Neural progenitor cell (in vitro differentiated cells): Measurements from ENCODE around the gene RHBDD3.

Experiments
- EZH2 ChIP-seq: fragments of 200-600 bp; sonication (generic); IDR thresholded peaks from 2 replicates; pipeline ENCODE4 v1.6.1; 2017; ENCODE audit warnings: antibody characterized with exemption, mild to moderate bottlenecking, moderate library complexity
- EZH2phosphoT487 ChIP-seq: fragments of 200-600 bp; sonication (generic); IDR thresholded peaks from 2 replicates; pipeline ENCODE4 v1.6.1; 2017; ENCODE audit warnings: antibody characterized with exemption
- TF ChIP-seq, protein P1 (sequence below): fragments of 200-600 bp; sonication (generic); IDR thresholded peaks from 2 replicates; pipeline ENCODE4 v1.5.1; 2017; ENCODE audit warnings: antibody characterized with exemption, mild to moderate bottlenecking

DNA sequence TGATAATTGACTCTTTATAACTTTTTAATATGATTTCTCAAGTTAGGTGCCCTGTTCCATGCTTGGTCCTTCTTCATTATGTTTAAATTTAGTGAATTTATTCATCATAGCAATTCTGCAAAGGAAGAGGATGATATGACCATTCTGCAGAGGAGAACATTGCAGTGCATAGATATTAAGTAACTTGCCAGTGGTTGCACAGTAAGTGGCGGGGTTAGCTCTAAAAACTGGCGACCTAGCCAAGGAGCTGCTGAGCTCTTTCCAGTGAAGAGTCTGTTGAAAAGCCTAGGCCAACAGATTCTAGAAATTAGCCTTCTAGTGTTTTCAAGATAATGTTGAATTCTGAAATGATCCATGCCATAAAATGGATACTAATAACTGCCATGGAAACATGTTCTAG lies 4.8 kb upstream of the RHBDD3 start:
- TF ChIP-seq, protein P1, sequence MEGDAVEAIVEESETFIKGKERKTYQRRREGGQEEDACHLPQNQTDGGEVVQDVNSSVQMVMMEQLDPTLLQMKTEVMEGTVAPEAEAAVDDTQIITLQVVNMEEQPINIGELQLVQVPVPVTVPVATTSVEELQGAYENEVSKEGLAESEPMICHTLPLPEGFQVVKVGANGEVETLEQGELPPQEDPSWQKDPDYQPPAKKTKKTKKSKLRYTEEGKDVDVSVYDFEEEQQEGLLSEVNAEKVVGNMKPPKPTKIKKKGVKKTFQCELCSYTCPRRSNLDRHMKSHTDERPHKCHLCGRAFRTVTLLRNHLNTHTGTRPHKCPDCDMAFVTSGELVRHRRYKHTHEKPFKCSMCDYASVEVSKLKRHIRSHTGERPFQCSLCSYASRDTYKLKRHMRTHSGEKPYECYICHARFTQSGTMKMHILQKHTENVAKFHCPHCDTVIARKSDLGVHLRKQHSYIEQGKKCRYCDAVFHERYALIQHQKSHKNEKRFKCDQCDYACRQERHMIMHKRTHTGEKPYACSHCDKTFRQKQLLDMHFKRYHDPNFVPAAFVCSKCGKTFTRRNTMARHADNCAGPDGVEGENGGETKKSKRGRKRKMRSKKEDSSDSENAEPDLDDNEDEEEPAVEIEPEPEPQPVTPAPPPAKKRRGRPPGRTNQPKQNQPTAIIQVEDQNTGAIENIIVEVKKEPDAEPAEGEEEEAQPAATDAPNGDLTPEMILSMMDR = no peak
- TF ChIP-seq EZH2 (no peak), EZH2phosphoT487 (no peak)
